RCC 7860 (cell line): ENCODE results near the gene TCF12.

ENCODE experiments used
- DNase-seq: peaks from one replicate; pipeline ENCODE4 v3.0.0-alpha.2; 2015; ENCODE audit warnings: low spot score
- FAIRE-seq: peaks from 2 replicates; lab custom pipeline; 2012; peaks lifted over from hg19 to GRCh38; lab: Jason Lieb, UNC

Gene TCF12

DNA sequence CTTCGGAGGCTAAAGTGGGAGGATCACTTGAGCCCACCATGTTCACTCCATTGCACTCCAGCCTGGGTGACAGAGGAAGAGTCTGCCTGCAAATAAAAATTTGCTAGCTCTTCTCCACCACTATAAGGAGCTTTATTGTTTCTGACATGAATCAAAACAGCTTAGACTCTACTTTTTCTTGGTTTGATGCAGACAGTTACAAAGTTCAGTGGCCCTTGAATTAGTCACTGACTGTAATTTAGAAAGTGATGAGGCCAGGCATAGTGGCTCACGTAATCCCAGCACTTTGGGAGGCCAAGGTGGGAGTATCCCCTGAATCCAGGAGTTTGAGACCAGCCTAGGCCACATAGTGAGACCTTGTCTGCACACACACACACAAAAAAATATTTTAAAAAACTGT is 285.5 kb downstream of the TCF12 start:
- FAIRE-seq = no peak
- DNase-seq = no peak

DNA sequence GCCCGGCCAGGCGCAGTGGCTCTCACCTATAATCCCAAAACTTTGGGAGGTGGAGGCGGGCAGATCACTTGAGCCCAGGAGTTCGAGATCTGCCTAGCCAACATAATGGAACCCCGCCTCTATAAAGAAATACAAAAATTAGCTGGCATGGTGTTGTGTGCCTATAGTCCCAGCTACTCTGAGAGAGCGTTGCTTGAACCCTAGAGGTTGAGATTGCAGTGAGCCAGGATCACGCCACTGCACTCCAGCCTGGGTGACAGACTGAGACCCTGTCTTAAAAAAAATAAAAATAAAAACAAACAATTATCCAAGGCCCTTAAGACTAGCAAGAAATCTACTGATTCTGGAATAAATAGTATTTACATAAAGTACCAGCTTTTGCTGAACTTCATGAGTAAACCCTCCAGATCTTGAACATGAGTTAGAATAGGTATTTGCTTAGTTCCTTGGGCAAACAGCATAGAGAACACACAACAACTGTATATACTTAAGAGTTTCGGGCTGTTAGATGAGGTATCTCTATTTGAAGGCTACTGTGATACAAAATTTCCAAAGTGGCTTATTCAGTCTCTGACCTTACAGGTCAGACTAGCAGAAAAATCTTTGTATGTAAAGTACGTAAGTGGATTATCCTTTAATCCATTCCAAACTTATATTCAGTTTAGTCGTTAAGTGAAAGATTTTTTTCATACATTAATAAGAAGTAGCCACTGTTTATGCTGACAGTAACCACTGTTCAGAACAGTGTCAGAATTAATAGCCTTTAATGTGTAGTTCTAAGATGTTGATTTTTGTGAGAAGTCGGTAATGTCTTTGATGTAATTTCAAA is 286.8 kb downstream of the TCF12 start:
- no peak for FAIRE-seq
- DNase-seq = no peak

GRCh38 chr15:57205996-57206395 is 287.6 kb downstream of the TCF12 start:
- no peak for FAIRE-seq
- no peak for DNase-seq

DNA sequence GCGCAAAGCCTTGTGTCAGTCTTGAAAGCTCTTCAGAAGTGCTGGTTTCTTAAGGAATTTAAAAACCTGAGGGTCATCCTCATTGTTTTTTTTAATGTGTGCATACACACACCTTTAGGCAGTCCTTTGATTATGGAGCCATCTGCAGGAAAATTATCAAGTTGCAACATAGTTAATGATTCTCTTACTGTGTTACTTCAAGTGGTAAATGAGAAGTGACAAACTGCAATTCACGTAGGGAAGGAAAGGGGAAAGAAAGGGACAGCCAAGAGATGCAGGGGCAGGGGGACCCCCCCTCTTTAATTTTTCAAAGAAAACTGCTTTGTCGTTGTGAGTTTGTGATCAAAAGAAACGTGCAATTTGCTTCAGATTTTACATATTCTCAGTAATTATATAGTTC is 295.4 kb downstream of the TCF12 start:
- DNase-seq (peak; percentile 52), FAIRE-seq (peak; percentile 80)

- no peak for DNase-seq
- no peak for FAIRE-seq
Observed at GRCh38 chr15:57215326-57215725, 296.9 kb downstream of the TCF12 start.

- FAIRE-seq (no peak), DNase-seq (no peak)
Observed at GRCh38 chr15:57215881-57216280, 297.4 kb downstream of the TCF12 start.

GRCh38 chr15:57216288-57216687 is 297.8 kb downstream of the TCF12 start:
- DNase-seq = peak; percentile 81
- FAIRE-seq = peak; percentile 93

GRCh38 chr15:57217778-57218598 is 299.5 kb downstream of the TCF12 start:
- DNase-seq (peak; percentile 39), FAIRE-seq (peak; percentile 83)

- DNase-seq (peak; percentile 90), FAIRE-seq (peak; percentile 88)
Observed at GRCh38 chr15:57218826-57219576, 300.6 kb downstream of the TCF12 start.

DNA sequence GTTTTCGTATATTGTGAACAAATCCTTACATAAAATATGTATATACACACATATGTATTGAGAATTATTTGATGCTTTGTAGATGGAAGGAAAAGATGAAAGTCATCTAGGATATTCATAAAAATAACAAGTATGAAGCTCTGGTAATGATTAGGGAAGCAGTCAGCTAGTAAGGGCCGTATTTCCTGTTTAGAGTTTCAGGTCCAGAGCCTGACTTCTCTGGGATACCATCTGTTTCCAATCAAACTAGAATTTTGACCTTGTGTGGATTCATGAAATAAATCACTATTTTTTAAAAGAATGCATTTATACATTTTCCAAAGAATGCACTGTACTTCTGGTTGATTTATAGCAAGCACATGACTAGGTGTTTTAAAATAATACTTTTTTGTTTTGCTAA is 301.8 kb downstream of the TCF12 start:
- peak; percentile 62 for DNase-seq
- peak; percentile 81 for FAIRE-seq

GRCh38 chr15:57221134-57221533 is 302.7 kb downstream of the TCF12 start:
- no peak for FAIRE-seq
- DNase-seq = no peak

DNA sequence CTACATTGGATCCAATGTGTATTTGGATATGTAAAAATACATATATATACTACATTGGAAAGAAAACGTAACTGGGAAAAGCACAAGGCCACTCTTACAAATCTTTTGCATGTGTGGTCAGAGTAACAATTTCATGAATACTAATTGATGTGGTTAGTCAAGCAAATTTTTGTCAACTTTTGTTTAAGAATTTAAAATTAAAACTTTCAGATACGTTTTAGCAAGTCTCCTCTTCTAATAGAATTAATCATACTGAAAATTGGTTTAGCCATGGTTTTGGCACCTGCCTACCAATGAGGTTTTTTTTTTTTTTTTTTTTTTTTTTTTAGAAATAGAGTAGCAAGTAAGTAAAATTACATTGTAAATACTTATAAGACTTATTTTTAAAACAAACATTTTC is 304.9 kb downstream of the TCF12 start:
- FAIRE-seq = peak; percentile 63
- no peak for DNase-seq

DNA sequence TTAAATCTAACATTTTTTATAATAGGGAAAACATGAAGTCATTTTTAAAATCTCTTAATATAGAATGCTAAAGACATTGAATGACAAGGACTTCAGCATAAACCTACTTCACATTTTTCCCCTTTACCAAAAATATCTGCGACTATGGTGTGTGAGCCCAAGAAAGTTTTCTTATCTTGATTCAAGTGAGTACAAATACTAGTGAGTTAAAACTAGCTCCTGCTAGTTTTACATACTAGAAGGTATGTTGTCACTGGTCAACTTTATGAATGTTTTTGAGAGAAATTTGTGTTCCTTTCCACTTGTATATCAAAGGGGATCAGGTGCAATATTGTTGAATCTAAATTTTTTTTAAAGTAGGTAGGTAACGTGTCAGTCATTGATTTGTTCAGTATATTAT is 305.4 kb downstream of the TCF12 start:
- peak; percentile 35 for FAIRE-seq

GRCh38 chr15:57224664-57225063 is 306.2 kb downstream of the TCF12 start:
- peak; percentile 91 for FAIRE-seq
- peak; percentile 41 for DNase-seq

More for the DNA sequence above, 305.4 kb downstream of the TCF12 start:
- no peak for DNase-seq

DNA sequence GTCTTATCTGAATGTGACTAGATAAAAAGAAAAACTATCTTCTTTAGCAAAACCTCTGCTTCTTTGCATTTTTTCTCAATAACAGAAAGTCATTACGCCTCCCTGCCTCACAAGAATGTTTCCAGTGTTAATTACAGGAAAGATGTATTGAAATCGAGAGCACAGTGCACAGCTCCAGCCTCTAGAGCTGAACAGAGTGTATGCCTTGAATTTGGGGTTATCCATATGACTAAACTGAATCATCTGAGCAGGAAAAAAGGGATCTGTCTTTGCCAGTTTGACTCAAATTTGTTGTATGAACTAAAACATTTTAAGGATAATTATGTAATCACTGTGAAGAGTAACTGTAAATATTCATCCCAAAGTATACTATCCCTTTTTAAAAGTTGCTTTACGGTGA is 308.7 kb downstream of the TCF12 start:
- FAIRE-seq = no peak
- DNase-seq = no peak

- DNase-seq (no peak), FAIRE-seq (peak; percentile 58)
Observed at GRCh38 chr15:57227899-57228298, 309.5 kb downstream of the TCF12 start.

GRCh38 chr15:57228395-57228794 is 310.0 kb downstream of the TCF12 start:
- DNase-seq (no peak), FAIRE-seq (peak; percentile 45)

DNA sequence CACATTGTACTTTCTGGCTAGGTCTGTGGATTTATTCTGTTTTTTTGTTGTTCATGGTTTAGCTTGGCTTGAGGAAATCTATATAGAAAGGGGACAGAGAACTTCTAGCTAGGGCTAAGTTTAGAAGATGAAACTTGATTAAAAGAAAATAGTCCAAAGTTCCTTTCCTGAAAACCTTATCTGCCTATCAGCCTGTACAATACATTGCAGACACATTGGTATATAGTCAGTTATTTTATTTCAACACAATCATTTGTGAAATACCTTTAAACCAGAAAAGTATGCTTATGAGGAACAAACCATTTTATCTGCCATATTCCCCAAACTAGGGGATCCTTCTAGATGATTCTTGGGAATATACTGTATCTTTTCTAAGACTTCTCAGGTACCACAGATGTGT is 310.6 kb downstream of the TCF12 start:
- FAIRE-seq = no peak
- DNase-seq = no peak

- DNase-seq (no peak), FAIRE-seq (peak; percentile 23)
Observed at GRCh38 chr15:57231559-57231958, 313.1 kb downstream of the TCF12 start.

GRCh38 chr15:57234156-57234555 is 315.7 kb downstream of the TCF12 start:
- FAIRE-seq (peak; percentile 94), DNase-seq (peak; percentile 46)

DNA sequence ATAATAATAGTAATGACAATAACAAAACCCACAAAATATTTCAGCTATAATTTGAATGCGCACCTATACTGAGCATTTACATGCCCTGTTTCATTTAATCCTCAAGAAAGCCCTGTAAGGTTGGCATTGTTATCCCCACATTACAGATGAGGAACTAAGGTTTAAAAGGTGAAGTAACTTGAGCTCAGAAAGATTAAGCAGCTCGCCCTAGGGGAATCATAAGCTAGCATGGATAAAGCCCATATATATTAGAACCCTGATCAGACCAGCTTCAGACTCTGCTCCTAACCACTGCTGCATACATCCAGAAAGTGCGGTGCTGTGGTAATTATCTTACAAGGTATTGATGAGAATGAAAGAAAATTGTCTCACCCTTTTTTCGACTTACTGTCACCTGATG is 316.7 kb downstream of the TCF12 start:
- FAIRE-seq = no peak
- no peak for DNase-seq
